HUES64 (cell line): ENCODE results near the gene EIF4E3.
A peak's percentile ranks its signal among the peaks of the same experiment; 100 is the strongest.

Experiments used
- H3K27ac ChIP-seq: 2 replicates; pipeline ENCODE4 v1.7.0; 2013; ENCODE audit warnings: low read depth, low read length, inconsistent platforms
- H3K27me3 ChIP-seq: 2 replicates; pipeline ENCODE4 v1.6.1; 2013; ENCODE audit warnings: mild to moderate bottlenecking, low read length; ENCODE audit not compliant: insufficient read depth
- H3K36me3 ChIP-seq: 2 replicates; pipeline ENCODE4 v1.6.1; 2013; ENCODE audit warnings: mild to moderate bottlenecking, low read length; ENCODE audit not compliant: insufficient read depth
- H3K4me1 ChIP-seq: 2 replicates; pipeline ENCODE4 v1.6.1; 2013; ENCODE audit warnings: mild to moderate bottlenecking, low read length, moderate library complexity; ENCODE audit not compliant: insufficient read depth
- H3K4me3 ChIP-seq: 2 replicates; pipeline ENCODE4 v1.5.1; 2013; ENCODE audit warnings: mild to moderate bottlenecking, low read length, moderate library complexity
- H3K9ac ChIP-seq: 2 replicates; pipeline ENCODE4 v1.6.1; 2013; ENCODE audit warnings: mild to moderate bottlenecking, low read depth, low read length
- H3K9me3 ChIP-seq: 2 replicates; pipeline ENCODE4 v1.6.1; 2013; ENCODE audit warnings: low read depth, low read length; ENCODE audit not compliant: insufficient read depth
- WGBS: fragments of 150-250, 120-280 bp; methylation state at CpG from one replicate; pipeline ENCODE4 v1.1.7; 2013; ENCODE audit warnings: missing lambda C conversion rate; 5-methylcytosine and 5-hydroxymethylcytosine counted together

EIF4E3 gene

GRCh38 chr3:71751602-71752001 is 26.4 kb upstream of the EIF4E3 start:
- Histone ChIP-seq H3K27ac (no peak overlapping the region), H3K9me3 (no peaks in the 10 kb centered on the region)
- 87% methylated on average over 2 of the region's 4 CpGs for WGBS

DNA sequence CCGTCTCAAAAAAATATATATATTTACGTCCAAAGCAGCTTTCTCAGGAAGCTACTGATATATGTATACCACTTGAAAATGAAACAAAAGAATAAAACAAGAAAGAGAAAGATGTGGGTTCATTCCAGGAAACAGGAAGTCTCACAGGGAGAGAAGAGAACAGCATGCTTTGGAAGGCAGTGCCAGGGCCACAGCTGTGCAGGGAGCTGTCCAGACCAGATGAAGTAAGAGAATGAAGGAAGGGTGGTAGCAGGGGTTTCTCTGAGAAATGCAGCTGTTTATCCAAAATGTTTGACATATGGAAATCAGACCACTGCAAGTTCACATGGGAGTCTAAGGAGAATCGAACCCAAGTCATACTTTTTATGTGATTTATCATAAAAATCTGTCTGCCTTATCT is 19.5 kb upstream of the EIF4E3 start:
- Histone ChIP-seq H3K4me1 (no peaks in the 10 kb centered on the region), H3K4me3 (no peak overlapping the region), H3K27me3 (no peaks in the 10 kb centered on the region), H3K27ac (no peak overlapping the region), H3K36me3 (no peaks in the 10 kb centered on the region), H3K9me3 (peaks cover 27% of the 10 kb centered on the region), H3K9ac (no peak overlapping the region)
- WGBS = 89% methylated on average over 2 of the region's 3 CpGs

More at GRCh38 chr3:71751602-71752001, 26.4 kb upstream of the EIF4E3 start:
- Histone ChIP-seq H3K27me3 (peaks cover 55% of the 10 kb centered on the region), H3K4me1 (peaks cover 15% of the 10 kb centered on the region), H3K4me3 (no peak overlapping the region), H3K36me3 (no peaks in the 10 kb centered on the region), H3K9ac (no peak overlapping the region)

- WGBS = no CpG with 5 or more reads among the region's 1 CpG
- Histone ChIP-seq H3K4me1 (no peaks in the 10 kb centered on the region), H3K9ac (no peak overlapping the region), H3K4me3 (no peak overlapping the region), H3K27ac (no peak overlapping the region), H3K36me3 (no peaks in the 10 kb centered on the region), H3K27me3 (no peaks in the 10 kb centered on the region), H3K9me3 (peaks cover 27% of the 10 kb centered on the region)
These were observed 17.4 kb upstream of the EIF4E3 start for GRCh38 chr3:71742621-71743020.

DNA sequence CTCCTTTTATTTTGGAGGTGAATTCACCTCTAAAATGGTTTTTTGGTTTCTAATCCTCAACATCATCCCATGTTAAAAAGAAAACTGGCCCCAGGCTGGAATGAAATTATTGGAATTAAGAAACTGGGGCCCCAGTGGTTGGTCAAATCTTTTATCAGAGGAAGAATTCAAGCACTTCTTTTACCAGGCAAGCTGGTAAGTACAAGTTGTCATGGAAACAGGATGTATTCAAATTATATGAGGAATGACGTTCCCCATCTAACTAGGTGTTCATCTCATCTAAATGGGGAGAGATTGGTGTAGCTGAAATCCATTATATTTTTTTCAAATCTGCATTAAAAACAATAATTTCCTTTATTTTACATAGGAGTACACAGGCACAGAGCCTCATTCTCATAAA is 9.7 kb upstream of the EIF4E3 start:
- no peak overlapping the region for H3K4me3 ChIP-seq
- no peaks in the 10 kb centered on the region for H3K36me3 ChIP-seq
- no peaks in the 10 kb centered on the region for H3K9me3 ChIP-seq
- no peaks in the 10 kb centered on the region for H3K27me3 ChIP-seq
- no peak overlapping the region for H3K9ac ChIP-seq
- H3K27ac ChIP-seq = no peak overlapping the region
- WGBS = no CpG with 5 or more reads among the region's 1 CpG
- H3K4me1 ChIP-seq = peaks cover 12% of the 10 kb centered on the region

GRCh38 chr3:71733319-71733718 is 8.1 kb upstream of the EIF4E3 start:
- H3K36me3 ChIP-seq = no peaks in the 10 kb centered on the region
- WGBS = 96% methylated on average over 1 of the region's 2 CpGs

DNA sequence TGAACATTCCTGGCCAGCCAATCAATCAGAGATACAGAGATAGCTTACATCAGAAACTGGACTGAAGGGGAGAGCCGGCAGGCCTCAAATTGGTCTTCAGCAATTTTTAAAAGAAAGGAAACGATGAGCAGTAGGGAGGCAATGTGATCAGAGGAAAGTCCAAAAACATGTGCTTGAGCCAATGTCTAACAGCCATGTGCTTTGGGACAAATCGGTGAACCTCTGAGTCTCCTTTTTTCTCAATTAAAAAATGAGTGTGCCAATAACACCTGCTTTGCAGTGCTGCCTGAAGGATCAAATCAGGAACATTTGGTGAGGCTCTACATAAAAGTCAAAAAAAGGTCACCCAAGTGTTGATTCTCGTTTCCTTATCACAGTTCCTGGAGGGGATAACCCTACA is 7.4 kb upstream of the EIF4E3 start:
- H3K9me3 ChIP-seq = no peaks in the 10 kb centered on the region
- 93% methylated on average over 4 of the region's 4 CpGs for WGBS
- H3K4me3 ChIP-seq = no peak overlapping the region
- no peaks in the 10 kb centered on the region for H3K36me3 ChIP-seq
- peaks cover 19% of the 10 kb centered on the region for H3K4me1 ChIP-seq
- H3K27ac ChIP-seq = no peak overlapping the region
- H3K27me3 ChIP-seq = no peaks in the 10 kb centered on the region
- H3K9ac ChIP-seq = no peak overlapping the region

More at GRCh38 chr3:71733319-71733718, 8.1 kb upstream of the EIF4E3 start:
- Histone ChIP-seq H3K27me3 (no peaks in the 10 kb centered on the region), H3K9me3 (no peaks in the 10 kb centered on the region), H3K4me3 (no peak overlapping the region), H3K9ac (no peak overlapping the region), H3K27ac (no peak overlapping the region), H3K4me1 (peaks cover 19% of the 10 kb centered on the region)

- no peaks in the 10 kb centered on the region for H3K36me3 ChIP-seq
- peaks cover 31% of the 10 kb centered on the region for H3K27me3 ChIP-seq
- H3K27ac ChIP-seq = peak overlapping the region; percentile 37; the same call in 1 of the 2 replicates
- H3K9me3 ChIP-seq = no peaks in the 10 kb centered on the region
- H3K9ac ChIP-seq = no peak overlapping the region
- WGBS = 28% methylated on average over 4 of the region's 4 CpGs
- H3K4me3 ChIP-seq = no peak overlapping the region
- peaks cover 24% of the 10 kb centered on the region for H3K4me1 ChIP-seq
These were observed 3.6 kb upstream of the EIF4E3 start for GRCh38 chr3:71728632-71729342.

DNA sequence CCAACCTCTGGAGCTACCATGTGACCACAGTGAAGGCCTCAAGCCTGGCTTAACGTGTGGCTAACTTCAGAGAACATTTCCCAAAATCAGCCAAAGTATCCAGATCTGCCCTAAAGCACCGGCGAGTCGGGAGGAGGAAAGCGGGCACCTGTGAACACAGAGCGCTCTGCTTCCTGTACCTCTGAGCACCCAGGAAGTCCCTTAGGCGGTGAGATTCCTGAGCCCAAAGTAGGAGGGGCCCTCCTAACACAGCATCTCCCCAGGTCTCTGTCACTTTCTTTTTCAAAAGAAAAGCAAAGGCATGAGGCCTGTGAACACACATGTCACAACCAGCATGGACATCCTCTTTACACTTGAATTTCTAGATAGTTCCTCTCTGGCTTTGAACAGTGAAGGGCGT is 944 bp upstream of the EIF4E3 start:
- Histone ChIP-seq H3K4me1 (peaks cover 20% of the 10 kb centered on the region), H3K9me3 (no peaks in the 10 kb centered on the region), H3K36me3 (no peaks in the 10 kb centered on the region), H3K9ac (no peak overlapping the region), H3K27ac (no peak overlapping the region), H3K4me3 (peak overlapping the region; percentile 59; the same call in 1 of the 2 replicates), H3K27me3 (peaks cover 46% of the 10 kb centered on the region)
- WGBS = 86% methylated on average over 8 of the region's 8 CpGs

GRCh38 chr3:71724584-71725270 is 475 bp downstream of the EIF4E3 start:
- H3K27ac ChIP-seq = no peak overlapping the region
- H3K9ac ChIP-seq = peak overlapping the region; percentile 74
- under 1% methylated on average over 73 of the region's 73 CpGs for WGBS
- H3K9me3 ChIP-seq = no peaks in the 10 kb centered on the region
- peaks cover 13% of the 10 kb centered on the region for H3K4me1 ChIP-seq
- H3K36me3 ChIP-seq = no peaks in the 10 kb centered on the region
- peaks cover 46% of the 10 kb centered on the region for H3K27me3 ChIP-seq
- peak overlapping the region; percentile 61 for H3K4me3 ChIP-seq

DNA sequence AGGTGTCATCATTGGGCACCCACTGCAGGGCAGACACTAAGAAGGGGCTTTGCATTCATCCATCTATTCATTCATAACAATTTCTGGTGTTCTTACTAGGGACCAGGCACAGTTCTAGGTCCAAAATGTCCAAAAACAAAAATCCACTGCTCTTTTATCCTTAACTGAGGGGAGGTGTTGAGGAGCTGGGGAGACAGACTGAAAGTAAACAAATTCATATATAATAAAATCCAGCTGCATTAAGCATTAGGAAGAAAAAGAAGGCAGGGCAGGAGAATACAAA is 1.1 kb downstream of the EIF4E3 start:
- Histone ChIP-seq H3K4me1 (peaks cover 7% of the 10 kb centered on the region), H3K36me3 (no peaks in the 10 kb centered on the region), H3K4me3 (peak overlapping the region; percentile 61), H3K9me3 (no peaks in the 10 kb centered on the region), H3K9ac (no peak overlapping the region), H3K27ac (no peak overlapping the region), H3K27me3 (peaks cover 46% of the 10 kb centered on the region)

GRCh38 chr3:71723452-71724170 is 1.6 kb downstream of the EIF4E3 start:
- peaks cover 46% of the 10 kb centered on the region for H3K27me3 ChIP-seq
- no peaks in the 10 kb centered on the region for H3K36me3 ChIP-seq
- H3K27ac ChIP-seq = no peak overlapping the region
- no peak overlapping the region for H3K9ac ChIP-seq
- WGBS = 85% methylated on average over 6 of the region's 6 CpGs
- peak overlapping the region; percentile 61 for H3K4me3 ChIP-seq
- H3K4me1 ChIP-seq = peaks cover 6% of the 10 kb centered on the region
- H3K9me3 ChIP-seq = no peaks in the 10 kb centered on the region
